T-helper 2 cell treated with Interferon-gamma antibody and Interleukin-4, amounts not matched to agents 5 μg/mL and 100 μg/mL, for 36 hours (primary cell): Measurements from ENCODE around the gene AACS.

Experiments
- DNase-seq: peaks from one replicate; pipeline ENCODE4 v3.0.0; 2021; ENCODE audit warnings: low spot score
- H3K27ac Mint-ChIP-seq: one replicate; pipeline ENCODE4 v1.8.0; 2021; ENCODE audit warnings: mild to moderate bottlenecking, mixed read lengths
- H3K27me3 Mint-ChIP-seq: one replicate; pipeline ENCODE4 v1.8.0; 2021; ENCODE audit warnings: low read depth, mixed read lengths
- H3K36me3 Mint-ChIP-seq: one replicate; pipeline ENCODE4 v1.8.0; 2021; ENCODE audit warnings: low read depth, mixed read lengths
- H3K4me1 Mint-ChIP-seq: one replicate; pipeline ENCODE4 v1.8.0; 2021; ENCODE audit warnings: low read depth, mixed read lengths
- H3K4me3 Mint-ChIP-seq: one replicate; pipeline ENCODE4 v1.8.0; 2022; ENCODE audit warnings: mild to moderate bottlenecking, moderate library complexity, mixed read lengths
- H3K9me3 Mint-ChIP-seq: one replicate; pipeline ENCODE4 v1.8.0; 2021; ENCODE audit warnings: mixed read lengths

AACS gene

DNA sequence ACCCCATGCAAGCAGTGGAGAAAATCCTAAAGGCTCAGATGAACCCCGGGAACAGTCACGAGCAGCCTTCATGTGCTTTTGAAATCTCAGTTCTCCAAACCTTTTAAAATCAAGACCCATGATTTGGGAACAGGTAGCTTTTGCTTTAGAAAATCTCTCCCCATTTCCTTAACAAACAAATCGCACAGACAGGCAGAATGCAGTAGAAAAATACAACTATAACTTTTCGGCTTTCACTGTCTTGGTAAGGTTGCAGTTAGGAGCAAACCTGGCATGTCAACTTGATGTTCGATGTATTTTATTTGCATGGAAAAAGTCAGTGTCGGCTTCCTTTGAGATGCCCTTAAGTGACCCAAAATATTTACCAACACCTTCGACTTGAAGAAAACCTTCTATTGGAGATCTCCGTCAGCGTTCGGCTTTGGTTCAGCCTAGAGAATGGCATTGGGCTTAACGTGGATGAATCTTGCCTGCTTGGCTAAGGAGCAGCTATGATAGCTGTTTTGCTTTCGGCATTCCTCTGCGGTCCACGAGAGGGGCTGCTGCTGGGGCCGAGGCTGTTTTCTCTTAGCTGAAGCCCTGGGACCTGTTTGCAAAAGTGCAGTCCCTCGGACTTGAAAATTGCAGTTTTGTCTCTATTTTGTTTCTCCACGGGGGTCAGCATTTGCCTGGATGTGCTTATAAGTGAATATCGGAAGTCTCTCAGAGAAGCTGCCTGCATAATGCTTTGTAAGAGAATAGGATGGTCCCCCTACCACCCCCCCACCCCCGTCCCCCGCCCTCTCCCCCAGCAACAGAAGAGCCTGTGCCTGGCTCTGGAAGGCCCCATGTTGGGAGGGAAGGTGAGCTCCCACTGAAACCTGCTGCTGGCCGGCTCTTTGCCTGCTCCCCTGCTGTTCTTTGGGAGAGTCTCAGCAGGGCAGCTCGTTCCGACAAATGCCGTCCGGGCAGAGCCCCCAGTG lies 122.8 kb downstream of the AACS start:
- peaks cover 7% of the 10 kb centered on the region for H3K4me1 Mint-ChIP-seq
- H3K27ac Mint-ChIP-seq = no peak overlapping the region
- peaks cover 74% of the 10 kb centered on the region for H3K27me3 Mint-ChIP-seq
- H3K9me3 Mint-ChIP-seq = no peaks in the 10 kb centered on the region
- peak overlapping the region; percentile 33 for H3K4me3 Mint-ChIP-seq
- no peak for DNase-seq
- H3K36me3 Mint-ChIP-seq = no peaks in the 10 kb centered on the region

- H3K36me3 Mint-ChIP-seq = no peaks in the 10 kb centered on the region
- DNase-seq = no peak
- no peak overlapping the region for H3K27ac Mint-ChIP-seq
- H3K27me3 Mint-ChIP-seq = peaks cover 75% of the 10 kb centered on the region
- no peak overlapping the region for H3K4me3 Mint-ChIP-seq
- peaks cover 4% of the 10 kb centered on the region for H3K4me1 Mint-ChIP-seq
- no peaks in the 10 kb centered on the region for H3K9me3 Mint-ChIP-seq
Measured at GRCh38 chr12:125189015-125189414, 123.8 kb downstream of the AACS start.

DNA sequence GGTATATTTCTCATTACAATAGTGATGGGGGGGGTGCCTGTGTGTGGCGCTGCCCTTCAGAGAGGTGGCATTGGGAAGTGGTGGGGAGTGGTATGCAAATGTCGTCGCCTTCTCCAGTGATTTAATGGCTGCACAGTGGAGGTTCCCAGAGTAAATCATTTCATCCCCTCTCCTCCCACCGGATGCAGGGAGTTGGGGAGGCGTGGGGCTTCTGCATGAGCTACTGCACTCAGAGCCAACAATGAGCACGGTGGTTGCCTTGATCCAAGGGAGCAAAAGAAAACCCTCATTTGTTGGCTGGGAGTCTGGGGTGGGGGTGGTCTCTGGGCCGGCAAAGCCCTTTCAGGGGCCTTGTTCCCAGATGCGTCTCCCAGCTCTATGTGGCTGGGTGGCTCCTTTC lies 124.3 kb downstream of the AACS start:
- Mint-ChIP-seq H3K4me3 (no peak overlapping the region), H3K36me3 (no peaks in the 10 kb centered on the region), H3K27ac (no peak overlapping the region), H3K27me3 (peaks cover 73% of the 10 kb centered on the region), H3K4me1 (peaks cover 4% of the 10 kb centered on the region), H3K9me3 (no peaks in the 10 kb centered on the region)
- DNase-seq = no peak

- no peak overlapping the region for H3K27ac Mint-ChIP-seq
- no peaks in the 10 kb centered on the region for H3K9me3 Mint-ChIP-seq
- H3K27me3 Mint-ChIP-seq = peaks cover 62% of the 10 kb centered on the region
- no peak for DNase-seq
- no peaks in the 10 kb centered on the region for H3K36me3 Mint-ChIP-seq
- no peaks in the 10 kb centered on the region for H3K4me1 Mint-ChIP-seq
- no peak overlapping the region for H3K4me3 Mint-ChIP-seq
Measured at GRCh38 chr12:125191361-125192087, 126.3 kb downstream of the AACS start.

GRCh38 chr12:125192690-125193221 lies 127.5 kb downstream of the AACS start:
- peaks cover 54% of the 10 kb centered on the region for H3K27me3 Mint-ChIP-seq
- no peak overlapping the region for H3K27ac Mint-ChIP-seq
- DNase-seq = no peak
- no peaks in the 10 kb centered on the region for H3K4me1 Mint-ChIP-seq
- no peaks in the 10 kb centered on the region for H3K36me3 Mint-ChIP-seq
- no peak overlapping the region for H3K4me3 Mint-ChIP-seq
- H3K9me3 Mint-ChIP-seq = no peaks in the 10 kb centered on the region
